ENCODE measurements around the gene DGKG.

The DGKG gene

GRCh38 chr3:186368176-186368575, 6.1 kb upstream of the DGKG start:
- no peak for DNase-seq (ENCODE audit: low spot score)
- TF ChIP-seq, protein P1, sequence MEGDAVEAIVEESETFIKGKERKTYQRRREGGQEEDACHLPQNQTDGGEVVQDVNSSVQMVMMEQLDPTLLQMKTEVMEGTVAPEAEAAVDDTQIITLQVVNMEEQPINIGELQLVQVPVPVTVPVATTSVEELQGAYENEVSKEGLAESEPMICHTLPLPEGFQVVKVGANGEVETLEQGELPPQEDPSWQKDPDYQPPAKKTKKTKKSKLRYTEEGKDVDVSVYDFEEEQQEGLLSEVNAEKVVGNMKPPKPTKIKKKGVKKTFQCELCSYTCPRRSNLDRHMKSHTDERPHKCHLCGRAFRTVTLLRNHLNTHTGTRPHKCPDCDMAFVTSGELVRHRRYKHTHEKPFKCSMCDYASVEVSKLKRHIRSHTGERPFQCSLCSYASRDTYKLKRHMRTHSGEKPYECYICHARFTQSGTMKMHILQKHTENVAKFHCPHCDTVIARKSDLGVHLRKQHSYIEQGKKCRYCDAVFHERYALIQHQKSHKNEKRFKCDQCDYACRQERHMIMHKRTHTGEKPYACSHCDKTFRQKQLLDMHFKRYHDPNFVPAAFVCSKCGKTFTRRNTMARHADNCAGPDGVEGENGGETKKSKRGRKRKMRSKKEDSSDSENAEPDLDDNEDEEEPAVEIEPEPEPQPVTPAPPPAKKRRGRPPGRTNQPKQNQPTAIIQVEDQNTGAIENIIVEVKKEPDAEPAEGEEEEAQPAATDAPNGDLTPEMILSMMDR (conservative IDR thresholded peaks at IDR 0.05; ENCODE audit: low read depth) = no peak
- H3K27ac ChIP-seq = no peak overlapping the region
- ChIA-PET CTCF (interaction anchor here (0.6 to 1.0 kb wide), 3 partner anchors 167 to 385 kb away, joined by 3 to 4 read pairs (median 3); no protein-coding TSS in a partner anchor), POLR2A (ENCODE audit: low non-redundant PET) (no interaction called here)

- TF ChIP-seq, protein P1 (conservative IDR thresholded peaks at IDR 0.05; ENCODE audit: low read depth) = no peak
- CTCF ChIA-PET = interaction anchor here (0.8 to 1.0 kb wide), 2 partner anchors 167 to 385 kb away, joined by 3 to 4 read pairs; no protein-coding TSS in a partner anchor
- no peak for DNase-seq (ENCODE audit: low spot score)
- POLR2A ChIA-PET (ENCODE audit: low non-redundant PET) = no interaction called here
- no peak overlapping the region for H3K27ac ChIP-seq
Observed at GRCh38 chr3:186367631-186368030, 5.6 kb upstream of the DGKG start.

- ChIA-PET CTCF (no interaction called here), POLR2A (ENCODE audit: low non-redundant PET) (no interaction called here)
- DNase-seq (ENCODE audit: low spot score) = no peak
- TF ChIP-seq, protein P1 (conservative IDR thresholded peaks at IDR 0.05; ENCODE audit: low read depth) = no peak
- no peak overlapping the region for H3K27ac ChIP-seq
Observed at GRCh38 chr3:186366206-186366605, 4.2 kb upstream of the DGKG start.

DNA sequence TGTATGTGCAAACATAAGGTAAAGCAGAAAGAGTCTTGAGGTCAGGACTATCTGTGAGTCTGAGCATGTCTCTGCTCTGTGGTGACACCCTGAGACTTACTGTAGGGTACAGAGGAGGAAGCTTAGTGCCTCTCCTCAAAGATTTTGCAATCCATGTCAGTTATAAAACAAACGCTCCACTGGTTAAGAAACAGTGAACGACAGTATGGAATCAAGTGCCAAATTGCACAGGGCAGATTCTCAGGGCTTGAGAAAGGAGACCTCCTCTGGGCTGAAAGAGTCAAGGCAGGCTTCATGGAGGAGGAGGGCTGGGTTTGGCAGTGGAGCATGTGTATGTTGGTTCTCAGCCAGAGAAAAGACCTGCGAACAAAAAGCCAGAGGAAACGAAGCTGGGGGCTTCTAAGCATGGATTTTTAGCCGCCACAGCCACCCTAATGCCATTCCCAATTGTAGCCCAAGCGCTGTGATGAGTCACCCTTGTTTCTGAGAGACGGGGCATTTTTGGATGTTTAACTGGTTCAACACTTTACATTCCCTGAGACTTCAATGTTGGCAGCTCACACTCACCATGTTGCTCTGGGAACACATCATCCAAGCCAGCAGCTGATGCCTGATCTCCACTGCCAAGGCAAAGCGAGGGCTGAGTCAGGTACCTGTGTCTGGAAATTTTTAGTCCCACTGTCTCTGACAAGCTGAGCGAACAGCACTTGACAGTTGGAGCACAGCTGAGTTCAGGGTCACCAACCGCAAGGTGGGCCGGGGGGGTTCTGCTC, 3.4 kb upstream of the DGKG start:
- TF ChIP-seq, protein P1 (conservative IDR thresholded peaks at IDR 0.05; ENCODE audit: low read depth) = no peak
- POLR2A ChIA-PET (ENCODE audit: low non-redundant PET) = no interaction called here
- DNase-seq (ENCODE audit: low spot score) = peak; percentile 13
- CTCF ChIA-PET = no interaction called here
- no peak overlapping the region for H3K27ac ChIP-seq

DNA sequence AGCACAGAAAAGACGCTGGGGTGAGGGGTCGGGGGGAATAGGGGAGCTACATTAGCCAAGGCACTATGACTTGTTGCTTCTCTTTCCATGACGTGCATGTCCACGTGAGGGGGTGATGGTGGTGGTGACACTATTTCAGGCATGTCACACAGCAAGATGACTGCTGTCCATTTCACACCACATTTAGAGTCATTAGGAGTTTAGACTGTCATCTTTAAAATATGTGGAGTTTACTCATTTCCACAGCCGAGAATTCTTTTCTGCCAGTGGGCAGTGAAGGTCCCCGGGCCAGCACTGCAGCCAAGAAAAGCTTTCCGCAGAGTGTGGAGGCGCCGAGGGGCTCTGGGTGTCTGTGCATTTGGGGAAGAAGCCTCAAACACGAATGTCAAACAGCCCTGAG, 954 bp upstream of the DGKG start:
- no peak overlapping the region for H3K27ac ChIP-seq
- ChIA-PET CTCF (no interaction called here), POLR2A (ENCODE audit: low non-redundant PET) (no interaction called here)
- DNase-seq (ENCODE audit: low spot score) = no peak
- TF ChIP-seq, protein P1 (conservative IDR thresholded peaks at IDR 0.05; ENCODE audit: low read depth) = no peak

DNA sequence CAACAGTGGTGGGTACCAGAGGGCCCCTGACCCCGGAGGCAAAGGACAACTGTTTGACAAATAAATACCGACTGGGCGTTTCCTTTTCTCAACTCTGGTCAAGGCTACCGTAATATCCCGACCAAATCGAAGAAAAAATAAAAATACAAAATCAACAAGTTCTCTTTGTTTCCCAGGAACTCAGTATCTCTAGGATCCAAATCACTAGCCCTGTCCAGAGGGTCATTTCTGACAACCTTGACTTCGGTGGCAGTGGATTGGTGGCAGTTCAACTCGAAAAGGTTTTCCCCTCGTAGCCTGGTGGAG, 456 bp upstream of the DGKG start:
- ChIA-PET POLR2A (ENCODE audit: low non-redundant PET) (no interaction called here), CTCF (interaction anchor here (0.5 to 0.7 kb wide), 2 partner anchors 105 to 341 kb away, joined by 3 to 10 read pairs; no protein-coding TSS in a partner anchor)
- DNase-seq (ENCODE audit: low spot score) = no peak
- TF ChIP-seq, protein P1 (conservative IDR thresholded peaks at IDR 0.05; ENCODE audit: low read depth) = no peak
- H3K27ac ChIP-seq = no peak overlapping the region

All from RWPE1 (cell line).